GM12872 (cell line): Measurements from ENCODE around the gene EGLN1.
A peak's percentile ranks its signal among the peaks of the same experiment; 100 is the strongest.

Source experiments
- TF ChIP-seq, protein P1 (sequence below): IDR thresholded peaks from 3 replicates; pipeline ENCODE4 v1.5.1; 2011; ENCODE audit warnings: low read depth, mild to moderate bottlenecking, low read length, moderate library complexity; ENCODE audit not compliant: insufficient read depth

Gene EGLN1

DNA sequence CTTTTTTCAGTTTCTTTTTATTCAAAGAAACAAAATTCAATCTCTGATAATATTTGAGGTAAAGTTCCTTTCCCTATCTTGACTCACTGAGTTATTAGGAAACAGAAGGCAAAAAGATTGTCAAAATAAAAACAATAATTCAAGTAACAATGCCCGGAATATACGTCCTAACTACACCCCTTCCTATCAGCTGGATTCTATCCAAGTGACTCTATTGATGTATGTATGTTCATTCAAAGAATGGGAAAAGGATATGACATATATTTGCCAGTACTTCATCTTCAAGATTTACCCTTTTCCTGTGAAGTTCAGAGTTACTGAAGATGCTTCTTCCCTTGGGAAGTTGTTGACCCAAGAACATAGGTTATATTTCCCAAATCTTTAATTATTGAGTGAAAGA lies 70.3 kb downstream of the EGLN1 start:
- TF ChIP-seq, protein P1, sequence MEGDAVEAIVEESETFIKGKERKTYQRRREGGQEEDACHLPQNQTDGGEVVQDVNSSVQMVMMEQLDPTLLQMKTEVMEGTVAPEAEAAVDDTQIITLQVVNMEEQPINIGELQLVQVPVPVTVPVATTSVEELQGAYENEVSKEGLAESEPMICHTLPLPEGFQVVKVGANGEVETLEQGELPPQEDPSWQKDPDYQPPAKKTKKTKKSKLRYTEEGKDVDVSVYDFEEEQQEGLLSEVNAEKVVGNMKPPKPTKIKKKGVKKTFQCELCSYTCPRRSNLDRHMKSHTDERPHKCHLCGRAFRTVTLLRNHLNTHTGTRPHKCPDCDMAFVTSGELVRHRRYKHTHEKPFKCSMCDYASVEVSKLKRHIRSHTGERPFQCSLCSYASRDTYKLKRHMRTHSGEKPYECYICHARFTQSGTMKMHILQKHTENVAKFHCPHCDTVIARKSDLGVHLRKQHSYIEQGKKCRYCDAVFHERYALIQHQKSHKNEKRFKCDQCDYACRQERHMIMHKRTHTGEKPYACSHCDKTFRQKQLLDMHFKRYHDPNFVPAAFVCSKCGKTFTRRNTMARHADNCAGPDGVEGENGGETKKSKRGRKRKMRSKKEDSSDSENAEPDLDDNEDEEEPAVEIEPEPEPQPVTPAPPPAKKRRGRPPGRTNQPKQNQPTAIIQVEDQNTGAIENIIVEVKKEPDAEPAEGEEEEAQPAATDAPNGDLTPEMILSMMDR = no peak

DNA sequence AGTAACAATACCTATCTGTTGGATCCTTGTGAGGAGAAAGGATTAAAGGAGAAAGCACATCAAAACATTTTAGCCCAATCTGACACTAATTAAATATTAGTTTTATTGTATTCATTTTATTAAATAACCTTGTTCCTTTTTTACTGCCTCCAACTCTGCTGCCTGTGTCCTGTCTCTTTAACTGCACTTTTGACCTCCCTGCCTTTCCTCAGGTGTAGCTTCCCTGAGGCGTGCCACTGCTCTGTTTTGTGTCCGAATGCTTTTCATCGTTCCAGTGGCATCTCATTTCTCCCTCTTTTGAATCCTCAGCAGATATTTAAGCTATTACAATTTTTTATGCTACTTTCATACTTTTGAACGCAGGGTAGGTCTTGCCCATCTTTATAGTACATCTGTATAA lies 73.6 kb downstream of the EGLN1 start:
- TF ChIP-seq, protein P1 = no peak

DNA sequence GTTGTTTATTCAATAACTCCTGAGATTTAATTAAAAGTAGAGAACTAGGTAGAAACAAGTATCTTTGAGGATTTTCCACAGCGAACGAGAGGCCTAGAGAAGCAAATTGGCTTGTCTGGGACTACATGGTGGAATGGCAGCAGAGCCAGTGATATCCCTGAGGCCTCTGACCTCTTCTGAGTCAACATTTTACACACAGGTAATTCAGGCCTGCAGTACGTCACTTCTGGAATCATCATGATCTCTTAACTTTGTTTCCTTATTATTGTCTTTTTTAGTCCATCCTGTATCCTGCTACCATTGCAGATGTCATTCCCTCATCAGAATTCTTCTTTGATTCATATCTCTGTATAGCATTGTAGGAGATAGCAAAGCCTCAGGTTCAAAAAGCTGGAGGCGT lies 74.1 kb downstream of the EGLN1 start:
- TF ChIP-seq, protein P1 = no peak

DNA sequence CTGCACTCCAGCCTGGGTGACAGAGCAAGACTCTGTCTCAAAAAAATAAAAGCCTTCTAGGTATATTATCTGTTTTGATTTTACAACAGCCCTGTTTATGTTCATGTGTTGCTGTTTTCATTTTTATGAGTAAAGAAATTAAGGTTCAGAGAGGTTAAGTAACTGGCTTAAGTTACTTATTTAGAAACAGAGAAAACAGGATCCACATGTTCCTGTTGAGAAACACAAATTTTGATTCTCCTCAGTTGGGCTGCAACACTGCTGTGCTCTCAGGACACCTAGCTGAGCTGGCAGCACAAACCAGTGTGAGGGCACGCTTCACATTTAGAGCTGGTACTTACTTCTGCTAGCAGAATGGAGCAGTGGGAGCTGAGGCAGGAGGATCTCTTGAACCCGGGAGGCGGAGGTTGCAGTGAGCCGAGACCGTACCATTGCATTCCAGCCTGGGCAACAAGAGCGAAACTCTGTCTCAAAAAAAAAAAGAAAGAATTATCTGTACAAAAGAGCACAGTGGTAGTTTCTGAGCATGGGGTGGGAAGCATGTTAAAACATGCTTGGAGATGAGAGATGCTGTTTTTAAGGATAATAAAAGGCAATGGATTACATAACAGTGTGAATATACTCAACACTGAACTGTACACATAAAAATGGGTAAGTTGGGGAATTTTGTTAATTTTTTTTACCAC lies 81.6 kb downstream of the EGLN1 start:
- TF ChIP-seq, protein P1 = no peak

DNA sequence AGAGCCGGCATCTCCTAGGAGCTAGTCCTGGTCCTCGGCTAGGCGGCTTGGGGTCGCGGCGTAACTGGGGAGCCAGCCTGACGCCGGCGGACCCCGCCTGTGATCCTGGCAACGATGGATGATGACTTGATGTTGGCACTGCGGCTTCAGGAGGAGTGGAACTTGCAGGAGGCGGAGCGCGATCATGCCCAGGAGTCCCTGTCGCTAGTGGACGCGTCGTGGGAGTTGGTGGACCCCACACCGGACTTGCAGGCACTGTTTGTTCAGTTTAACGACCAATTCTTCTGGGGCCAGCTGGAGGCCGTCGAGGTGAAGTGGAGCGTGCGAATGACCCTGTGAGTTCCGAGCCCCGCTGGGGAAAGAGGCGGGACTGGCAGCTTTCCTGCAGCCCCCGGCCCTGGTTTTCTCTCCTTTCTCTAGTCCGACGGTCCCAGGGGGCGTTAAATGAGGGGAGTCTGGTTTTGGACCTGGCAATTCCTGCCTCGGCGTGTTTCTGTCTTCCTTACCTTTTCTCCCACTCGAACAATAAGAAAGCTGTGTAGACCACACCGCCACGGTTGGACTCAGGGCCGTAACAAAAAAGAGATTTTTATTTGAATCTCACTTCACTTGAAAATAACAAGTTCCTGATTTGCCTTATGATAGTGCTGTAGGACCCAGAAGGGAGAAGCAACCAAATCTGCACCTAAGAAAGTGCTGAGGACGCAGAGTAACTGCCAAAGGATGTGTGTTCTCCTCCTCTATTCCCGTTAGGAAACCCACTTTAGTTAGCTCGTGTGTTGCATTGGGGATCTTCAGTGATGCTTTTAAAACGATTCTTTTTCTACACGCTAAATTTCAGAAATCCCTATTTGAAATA lies 83.6 kb downstream of the EGLN1 start, which contains the start of gene SPRTN:
Gene SPRTN, plus strand, starts transcription at position 24 of the 859 bp plus-strand sequence. Its CDS starts 91 bp downstream, at position 115.
- TF ChIP-seq, protein P1 = no peak

DNA sequence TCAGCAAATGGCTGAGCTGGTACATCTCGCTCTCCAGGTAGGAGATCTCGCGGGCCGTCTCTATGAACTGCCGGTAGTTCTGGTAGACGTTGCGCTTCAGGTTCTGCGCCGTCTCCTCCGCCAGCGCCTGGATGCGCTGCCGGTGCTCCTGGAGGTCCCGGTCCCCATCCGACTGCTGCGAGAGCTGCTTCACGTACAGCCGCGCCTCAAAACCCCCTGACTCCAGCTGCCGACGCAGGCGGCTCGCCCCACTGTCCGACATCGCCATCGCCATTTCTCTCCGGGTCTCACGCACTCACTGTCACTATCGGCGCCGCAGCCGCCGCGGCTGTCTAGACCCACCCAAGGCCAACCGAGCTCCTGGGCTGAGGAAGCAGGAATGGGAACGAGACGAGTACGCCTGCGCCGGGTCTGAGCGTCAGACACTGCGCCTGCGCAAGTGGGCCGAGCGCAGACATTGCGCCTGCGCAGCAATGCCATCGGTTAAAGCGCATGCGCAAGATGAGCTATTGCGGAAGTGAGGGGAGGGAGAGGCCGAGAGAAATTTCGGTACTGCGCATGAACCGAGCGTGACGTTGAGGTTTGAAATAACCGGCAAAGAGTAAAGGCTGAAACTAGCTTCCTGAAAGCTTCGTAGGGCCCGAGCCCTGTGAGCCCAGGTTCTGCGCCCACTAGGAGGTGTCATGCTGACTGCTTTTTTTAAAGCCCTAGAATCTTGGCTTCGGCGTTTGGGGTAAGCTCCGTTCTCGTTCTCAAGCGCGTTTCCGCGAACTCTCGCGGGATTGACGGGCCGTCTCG lies 84.4 kb downstream of the EGLN1 start, which contains the start of gene EXOC8:
Gene EXOC8, minus strand, starts transcription at position 381 of the 798 bp plus-strand sequence. Its CDS starts 107 bp downstream, at position 274.
- TF ChIP-seq, protein P1 = peak; percentile 18; the same call in 1 of the 3 replicates
